C4-2B (cell line): ENCODE measurements around the gene RBM25.

ENCODE experiments used
- CTCF ChIP-seq: fragments of 450-650 bp; conservative IDR thresholded peaks from 2 replicates; pipeline ENCODE4 v1.5.1; 2017; ENCODE audit warnings: mild to moderate bottlenecking
- ZFX ChIP-seq: fragments of 450-650 bp; IDR thresholded peaks from 2 replicates; pipeline ENCODE4 v1.6.1; 2017

- TF ChIP-seq CTCF (no peak), ZFX (no peak)
Measured at GRCh38 chr14:73145371-73145770, 87.0 kb downstream of the RBM25 start.
